Tibial nerve (tissue), 4 donors: ENCODE measurements around the gene INPP4B.

Source experiments
- CTCF ChIP-seq, 5 experiments: fragments of 200-600 bp in 3 of 5; fragments of 450-650 bp in 2 of 5; sonication (generic) in 3 of 5; IDR thresholded peaks; one replicate each; pipeline ENCODE4 v1.5.1; 2016 to 2019; ENCODE audit warnings: antibody characterized with exemption in 5 of 5, mild to moderate bottlenecking in 3 of 5, moderate library complexity in 2 of 5
- EP300 ChIP-seq, 2 donors: sonication (generic); formaldehyde crosslinking; IDR thresholded peaks; one replicate each; pipeline ENCODE4 v1.6.1; 2017; ENCODE audit warnings: antibody characterized with exemption in 2 of 2, mild to moderate bottlenecking in 1 of 2

GRCh38 chr4:142801966-142802365 lies 44.1 kb downstream of the INPP4B start:
- TF ChIP-seq CTCF (IDR thresholded peaks at IDR 0.05) = no peak
- no peak for TF ChIP-seq EP300 (IDR thresholded peaks at IDR 0.05)
